NCI-H2081 treated with DMSO at 0.1 percent for 48 hours (cell line): ENCODE data around the gene PAM16.
A peak's percentile ranks its signal among the peaks of the same experiment; 100 is the strongest.
"Not testable (repeated sequence)": the region's sequence is repeated elsewhere in the genome, so short reads cannot be mapped to it uniquely, and the experiment has no call there.

Source experiments
- DNase-seq: peaks from one replicate; lab custom pipeline; 2025; lab: John Stamatoyannopoulos, UW

The PAM16 gene

GRCh38 chr16:4350787-4351659 lies at the start of gene PAM16:
PAM16 (minus strand) TSS chr16:4351321; CDS start chr16:4351234, 87 bp downstream.
- DNase-seq, result peak; percentile 69

GRCh38 chr16:4399001-4399730 lies 48.0 kb upstream of the PAM16 start:
- no peak for DNase-seq

- no peak for DNase-seq
Measured at GRCh38 chr16:4395055-4395726, 44.1 kb upstream of the PAM16 start.

- DNase-seq, result not testable (repeated sequence)
Measured at GRCh38 chr16:4393850-4394249, 42.7 kb upstream of the PAM16 start.

- DNase-seq, result no peak
Measured at GRCh38 chr16:4393240-4393600, 42.1 kb upstream of the PAM16 start.

- no peak for DNase-seq
Measured at GRCh38 chr16:4392382-4393239, 41.5 kb upstream of the PAM16 start.

- DNase-seq, result no peak
Measured at GRCh38 chr16:4391631-4392381, 40.7 kb upstream of the PAM16 start.

GRCh38 chr16:4390266-4391260 lies 39.4 kb upstream of the PAM16 start:
- DNase-seq, result no peak

- DNase-seq, result no peak
Measured at GRCh38 chr16:4389051-4389955, 38.2 kb upstream of the PAM16 start.

GRCh38 chr16:4388271-4389021 lies 37.3 kb upstream of the PAM16 start:
- DNase-seq, result no peak

- DNase-seq, result no peak
Measured at GRCh38 chr16:4387781-4388180, 36.7 kb upstream of the PAM16 start.

GRCh38 chr16:4386951-4387565 lies 35.9 kb upstream of the PAM16 start:
- no peak for DNase-seq

- DNase-seq, result no peak
Measured at GRCh38 chr16:4386451-4386805, 35.3 kb upstream of the PAM16 start.

GRCh38 chr16:4385789-4386450 lies 34.8 kb upstream of the PAM16 start:
- no peak for DNase-seq

- DNase-seq, result no peak
Measured at GRCh38 chr16:4385066-4385788, 34.1 kb upstream of the PAM16 start.

- no peak for DNase-seq
Measured at GRCh38 chr16:4384509-4384942, 33.4 kb upstream of the PAM16 start.
